Ovary (tissue), 9 donors: ENCODE data around the gene TNFRSF1B. TPM values are rescaled to one million over a fixed set of nuclear protein-coding genes. Genes with fewer than 3 reads are reported as not detected.
A peak's percentile ranks its signal among the peaks of the same experiment; 100 is the strongest.

Experiments used
- DNase-seq, 5 donors: peaks; one replicate each; pipeline ENCODE4 v3.0.0-alpha.2; 2019 to 2020
- H3K27ac ChIP-seq, 2 donors: fragments of 200-600 bp; one replicate each; pipeline versions ENCODE4 v1.5.1 to v1.8.0; 2019 to 2022
- H3K27me3 ChIP-seq: fragments of 200-600 bp; one replicate; pipeline ENCODE4 v1.8.0; 2022
- H3K36me3 ChIP-seq: fragments of 200-600 bp; sonication (generic); one replicate; pipeline ENCODE4 v1.5.1; 2019
- H3K4me1 ChIP-seq: one replicate; pipeline ENCODE4 v1.8.1; 2013; ENCODE audit warnings: mild to moderate bottlenecking, moderate library complexity; ENCODE audit not compliant: insufficient read depth
- H3K4me3 ChIP-seq: fragments of 200-600 bp; sonication (generic); one replicate; pipeline ENCODE4 v1.5.1; 2017
- H3K9me3 ChIP-seq, 2 donors: fragments of 200-600 bp in 1 of 2; sonication (generic) in 1 of 2; one replicate each; pipeline versions ENCODE4 v1.5.1 to v1.8.1; 2013 to 2019; ENCODE audit warnings: mild to moderate bottlenecking in 1 of 2, moderate library complexity in 1 of 2
- EP300 ChIP-seq: sonication (generic); formaldehyde crosslinking; IDR thresholded peaks from one replicate; pipeline ENCODE4 v1.6.1; 2017; ENCODE audit warnings: antibody characterized with exemption
- POLR2A ChIP-seq: fragments of 450-650 bp; IDR thresholded peaks from one replicate; pipeline ENCODE4 v1.6.1; 2017; ENCODE audit warnings: antibody characterized with exemption, mild to moderate bottlenecking, moderate library complexity
- WGBS, 3 donors: extraction: QIAGEN DNeasy Blood & Tissue Kit in 1 of 3; methylation state at CpG; one replicate each; pipeline versions ENCODE4 v1.1.5 to v1.1.7; 2013 to 2017; 5-methylcytosine and 5-hydroxymethylcytosine counted together
- intact Hi-C, 4 donors: fragments of 100-400 bp; cut with DNase I; formaldehyde crosslinking; loops; one replicate each; pipeline versions ENCODE4 v1.11.0 to v1.15.1; 2022 to 2023
- polyA plus RNA-seq, 2 donors: library from polyadenylated mRNA; stranded (reverse); fragments of 200-250 nt in 1 of 2; fragments of 350-450 nt in 1 of 2; fragmentation: Illumina TruSeq in 1 of 2; extraction: RNeasy Lipid Tissue Mini Kit (QIAGEN cat#74804) in 1 of 2; gene quantifications; one replicate each; pipeline ENCODE4 v1.2.3, GENCODE V29; 2013 to 2014
- total RNA-seq, 7 donors: library from RNA; depleted of rRNA in 2 of 7; stranded (reverse); fragments of >200 nt in 2 of 7; fragmentation: NEBNext Ultra II Directional in 3 of 7; extraction: Animal tissue kit (Norgen Biotek cat#: 25700) in 3 of 7; gene quantifications; one replicate each; pipeline versions ENCODE4 v1.1.0 to v1.2.4, GENCODE V29; 2016 to 2023
- TF ChIP-seq, protein P1 (sequence below), 3 donors: fragments of 450-650 bp in 2 of 3; fragments of 200-600 bp in 1 of 3; IDR thresholded peaks; one replicate each; pipeline versions ENCODE4 v1.5.1 to v1.8.0; 2016 to 2022; ENCODE audit warnings: antibody characterized with exemption in 3 of 3, mild to moderate bottlenecking in 1 of 3
- donor health status: DM: no; HTN: no; CAD: no; lungs with moderate emphysema.
- donor health status: DM: no; HTN: no; CAD: no.
- donor health status: Bipolar disorder and iron deficiency.
- donor health status: DM: yes; HTN: yes; CAD: no.
- donor health status: DM: no; HTN: no; CAD: no.
- donor health status: DM: yes; HTN: yes; CAD: no.

TNFRSF1B gene
- total and polyA plus RNA-seq, 9 donors: 10.3 to 27.6 (median 18.7) TPM

DNA sequence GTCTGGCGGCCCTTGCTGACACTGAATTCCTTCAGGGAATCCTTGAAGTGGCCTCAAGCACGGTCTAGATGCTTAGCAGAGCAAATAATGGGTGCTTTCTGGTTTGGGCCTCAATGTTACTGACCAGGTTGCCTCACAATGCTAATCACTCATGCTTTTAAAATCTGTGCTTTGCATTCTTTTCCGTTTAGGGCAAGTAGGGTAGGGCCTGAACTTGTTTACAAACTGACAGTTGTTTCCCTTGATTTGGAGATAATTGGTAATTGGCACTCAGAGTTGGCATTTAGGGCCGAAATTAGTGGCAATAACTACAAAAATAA lies 64.4 kb downstream of the TNFRSF1B start:
- DNase-seq: no peak
- Histone ChIP-seq H3K27me3 (no peaks in the 10 kb centered on the region), H3K9me3 (no peaks in the 10 kb centered on the region), H3K4me3 (peak overlapping the region; percentile 100), H3K4me1 (peaks cover 5% of the 10 kb centered on the region), H3K36me3 (no peaks in the 10 kb centered on the region), H3K27ac (peak overlapping the region; percentile 50 to 83)
- TF ChIP-seq POLR2A (no peak), EP300 (no peak)
- TF ChIP-seq, protein P1, sequence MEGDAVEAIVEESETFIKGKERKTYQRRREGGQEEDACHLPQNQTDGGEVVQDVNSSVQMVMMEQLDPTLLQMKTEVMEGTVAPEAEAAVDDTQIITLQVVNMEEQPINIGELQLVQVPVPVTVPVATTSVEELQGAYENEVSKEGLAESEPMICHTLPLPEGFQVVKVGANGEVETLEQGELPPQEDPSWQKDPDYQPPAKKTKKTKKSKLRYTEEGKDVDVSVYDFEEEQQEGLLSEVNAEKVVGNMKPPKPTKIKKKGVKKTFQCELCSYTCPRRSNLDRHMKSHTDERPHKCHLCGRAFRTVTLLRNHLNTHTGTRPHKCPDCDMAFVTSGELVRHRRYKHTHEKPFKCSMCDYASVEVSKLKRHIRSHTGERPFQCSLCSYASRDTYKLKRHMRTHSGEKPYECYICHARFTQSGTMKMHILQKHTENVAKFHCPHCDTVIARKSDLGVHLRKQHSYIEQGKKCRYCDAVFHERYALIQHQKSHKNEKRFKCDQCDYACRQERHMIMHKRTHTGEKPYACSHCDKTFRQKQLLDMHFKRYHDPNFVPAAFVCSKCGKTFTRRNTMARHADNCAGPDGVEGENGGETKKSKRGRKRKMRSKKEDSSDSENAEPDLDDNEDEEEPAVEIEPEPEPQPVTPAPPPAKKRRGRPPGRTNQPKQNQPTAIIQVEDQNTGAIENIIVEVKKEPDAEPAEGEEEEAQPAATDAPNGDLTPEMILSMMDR (IDR thresholded peaks at IDR 0.05): no peak
- WGBS, 3 donors: 4 to 7% (median 5%) methylated on average over 4 of the region's 4 CpGs
- intact Hi-C loops: no loop called here

DNA sequence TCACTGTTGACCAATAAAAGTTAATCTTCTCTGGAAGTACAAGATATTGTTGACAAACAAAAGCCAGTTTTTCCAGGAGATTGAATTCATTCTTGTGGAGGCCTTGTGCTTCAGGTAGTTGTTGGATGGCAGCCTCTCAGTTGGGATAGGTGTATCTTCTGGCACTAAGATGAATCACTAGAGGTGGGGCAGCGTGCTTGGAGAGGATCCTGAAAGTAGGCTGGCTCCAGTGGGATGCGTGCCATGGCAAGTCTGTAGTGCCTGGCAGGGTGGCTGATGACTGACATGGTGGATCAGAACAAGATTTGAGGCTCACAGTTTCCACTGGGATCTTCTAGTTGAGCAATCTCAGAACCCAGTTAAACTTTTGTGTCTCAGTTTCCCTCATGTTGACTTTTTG lies 65.4 kb downstream of the TNFRSF1B start:
- H3K4me3 ChIP-seq: no peak overlapping the region
- no peaks in the 10 kb centered on the region for H3K36me3 ChIP-seq
- peaks cover 5% of the 10 kb centered on the region for H3K4me1 ChIP-seq
- no peaks in the 10 kb centered on the region for H3K27me3 ChIP-seq
- TF ChIP-seq, protein P1 (IDR thresholded peaks at IDR 0.05): no peak
- no peak for TF ChIP-seq POLR2A
- no peak for TF ChIP-seq EP300
- 91 to 96% (median 94%) methylated on average over 2 of the region's 2 CpGs for WGBS, 3 donors
- DNase-seq: no peak
- no peak overlapping the region for H3K27ac ChIP-seq
- intact Hi-C loops: no loop called here
- H3K9me3 ChIP-seq: no peaks in the 10 kb centered on the region

DNA sequence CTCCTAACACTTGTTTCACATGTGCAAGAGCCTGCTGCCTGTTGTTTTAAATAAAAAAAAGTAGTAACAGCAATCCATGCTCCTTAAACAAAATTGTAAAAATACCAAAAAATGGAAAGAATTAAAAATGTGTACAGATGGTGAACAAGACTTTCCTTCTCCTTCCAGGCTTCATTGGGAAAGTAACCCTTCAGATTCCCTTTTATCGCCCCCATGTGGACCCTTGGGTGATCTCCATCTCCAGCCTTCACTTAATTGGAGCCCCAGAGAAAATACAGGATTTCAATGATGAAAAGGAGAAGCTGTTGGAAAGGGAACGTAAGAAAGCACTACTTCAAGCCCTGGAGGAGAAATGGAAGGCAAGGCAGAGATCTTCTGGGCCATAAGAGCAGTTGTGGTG lies 77.3 kb downstream of the TNFRSF1B start:
- Histone ChIP-seq H3K4me3 (no peak overlapping the region), H3K27ac (no peak overlapping the region), H3K9me3 (no peaks in the 10 kb centered on the region), H3K4me1 (no peaks in the 10 kb centered on the region), H3K27me3 (no peaks in the 10 kb centered on the region), H3K36me3 (no peaks in the 10 kb centered on the region)
- 64 to 72% (median 65%) methylated on average over 2 of the region's 2 CpGs for WGBS, 3 donors
- intact Hi-C loops: no loop called here
- TF ChIP-seq EP300: no peak
- no peak for TF ChIP-seq POLR2A
- TF ChIP-seq, protein P1 (IDR thresholded peaks at IDR 0.05): no peak
- DNase-seq: no peak

DNA sequence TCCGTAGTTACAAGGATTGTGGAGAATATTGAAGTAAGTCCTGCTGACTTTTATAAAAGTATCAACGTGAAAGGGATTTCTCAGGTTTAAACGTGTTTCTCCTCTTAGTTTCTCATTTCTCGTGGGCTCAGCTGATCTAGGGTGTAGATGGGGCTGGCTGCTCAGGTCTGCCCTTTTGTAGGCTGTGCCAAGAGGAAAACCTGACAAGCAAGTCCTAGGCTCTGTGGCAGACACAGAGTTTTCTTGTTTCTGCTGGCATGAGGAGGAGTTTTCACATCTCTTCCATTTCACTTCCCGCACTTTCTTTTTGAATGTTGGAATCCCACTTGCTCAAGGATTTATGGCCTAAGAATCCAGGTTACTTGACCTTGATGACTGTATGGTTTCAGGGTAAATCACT lies 77.8 kb downstream of the TNFRSF1B start:
- H3K36me3 ChIP-seq: no peaks in the 10 kb centered on the region
- 84 to 94% (median 90%) methylated on average over 5 of the region's 5 CpGs for WGBS, 3 donors
- TF ChIP-seq, protein P1 (IDR thresholded peaks at IDR 0.05): no peak
- TF ChIP-seq POLR2A (no peak), EP300 (no peak)
- DNase-seq: no peak
- no peaks in the 10 kb centered on the region for H3K9me3 ChIP-seq
- H3K4me3 ChIP-seq: no peak overlapping the region
- H3K4me1 ChIP-seq: no peaks in the 10 kb centered on the region
- no peaks in the 10 kb centered on the region for H3K27me3 ChIP-seq
- intact Hi-C loops: no loop called here
- no peak overlapping the region for H3K27ac ChIP-seq

DNA sequence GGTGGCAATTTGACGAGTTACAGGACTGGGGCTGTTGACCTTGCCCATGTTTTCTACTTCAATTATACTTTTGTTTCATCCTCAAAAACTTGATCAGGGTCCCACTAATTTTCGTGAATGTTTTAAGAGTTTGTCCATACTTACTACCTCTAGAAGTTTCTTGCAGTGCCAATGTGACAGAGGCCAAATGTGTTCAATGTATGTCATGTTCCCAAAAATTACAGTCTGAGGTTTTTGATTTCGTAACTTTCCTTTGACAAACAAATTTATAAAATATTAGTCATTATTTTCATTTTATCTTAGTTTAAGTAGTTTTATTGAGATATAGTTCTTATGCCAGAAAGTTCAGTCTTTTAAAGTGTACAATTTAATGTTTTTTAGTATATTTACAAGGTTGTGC lies 78.3 kb downstream of the TNFRSF1B start:
- Histone ChIP-seq H3K27ac (no peak overlapping the region), H3K4me1 (no peaks in the 10 kb centered on the region), H3K4me3 (no peak overlapping the region), H3K9me3 (no peaks in the 10 kb centered on the region), H3K27me3 (no peaks in the 10 kb centered on the region), H3K36me3 (no peaks in the 10 kb centered on the region)
- TF ChIP-seq POLR2A: no peak
- TF ChIP-seq EP300: no peak
- TF ChIP-seq, protein P1 (IDR thresholded peaks at IDR 0.05): no peak
- 79 to 91% (median 89%) methylated on average over 3 of the region's 3 CpGs for WGBS, 3 donors
- intact Hi-C loops: no loop called here
- DNase-seq: no peak
